GM20431 (cell line): Measurements from ENCODE around the gene ZMYND15.

Experiments used
- in situ Hi-C: fragments of 300-500 bp; cut with MseI, MboI; formaldehyde crosslinking; loops from one replicate; pipeline ENCODE4 v1.15.0; 2020; ENCODE audit warnings: low sequenced_read_pairs; ENCODE audit not compliant: unreplicated experiment

The ZMYND15 gene

GRCh38 chr17:4780325-4780955 lies 40.8 kb downstream of the ZMYND15 start:
- in situ Hi-C loops = no loop called here

- in situ Hi-C loops = no loop called here
These were observed 43.0 kb downstream of the ZMYND15 start for GRCh38 chr17:4782652-4783051.

GRCh38 chr17:4785311-4786105 lies 45.9 kb downstream of the ZMYND15 start:
- in situ Hi-C loops = no loop called here

GRCh38 chr17:4786106-4786511 lies 46.5 kb downstream of the ZMYND15 start, which contains the start of gene VMO1:
Gene VMO1, minus strand, starts transcription at chr17:4786364. Its CDS starts 12 bp downstream, at chr17:4786352.
- in situ Hi-C loops = no loop called here

GRCh38 chr17:4786516-4786915 lies 46.9 kb downstream of the ZMYND15 start:
- in situ Hi-C loops = no loop called here

- in situ Hi-C loops = no loop called here
These were observed 48.6 kb downstream of the ZMYND15 start for GRCh38 chr17:4788159-4788806.

GRCh38 chr17:4788807-4789700 lies 49.4 kb downstream of the ZMYND15 start, which contains the start of gene GLTPD2:
Gene GLTPD2, plus strand, starts transcription at chr17:4788964. Its CDS starts 48 bp downstream, at chr17:4789012.
- in situ Hi-C loops = no loop called here

GRCh38 chr17:4789701-4789950 lies 50.0 kb downstream of the ZMYND15 start:
- in situ Hi-C loops = no loop called here

DNA sequence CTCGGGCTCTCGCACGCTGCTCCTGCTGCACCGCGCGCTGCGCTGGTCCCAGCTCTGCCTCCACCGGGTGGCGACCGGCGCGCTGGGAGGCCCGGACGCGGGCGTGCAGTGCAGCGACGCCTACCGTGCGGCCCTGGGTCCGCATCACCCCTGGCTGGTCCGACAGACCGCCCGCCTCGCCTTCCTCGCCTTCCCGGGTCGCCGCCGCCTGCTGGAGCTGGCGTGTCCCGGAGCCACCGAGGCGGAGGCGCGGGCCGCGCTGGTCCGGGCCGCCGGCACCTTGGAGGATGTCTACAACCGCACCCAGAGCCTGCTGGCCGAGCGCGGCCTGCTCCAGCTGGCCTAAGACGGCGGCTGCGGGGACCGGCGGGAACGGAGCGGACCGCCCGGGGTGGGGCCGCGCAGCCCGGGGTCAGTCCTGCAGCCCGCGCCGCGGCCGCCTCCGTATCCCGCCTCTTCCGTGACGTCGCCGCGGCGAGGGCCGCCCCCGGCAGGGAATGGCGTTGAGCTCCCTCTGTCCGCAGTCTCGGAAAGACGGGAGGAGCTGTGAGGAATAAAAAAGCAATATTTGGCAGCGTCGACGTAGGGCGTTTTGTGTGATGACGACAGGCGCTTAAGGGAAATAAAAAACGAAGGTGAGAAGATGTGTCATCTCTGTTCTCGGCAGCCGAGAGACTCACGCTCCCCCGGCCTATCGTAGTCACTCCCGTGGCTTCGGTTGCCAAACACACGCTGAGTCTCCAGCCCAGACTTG lies 50.5 kb downstream of the ZMYND15 start:
- in situ Hi-C loops = no loop called here

- in situ Hi-C loops = no loop called here
These were observed 51.1 kb downstream of the ZMYND15 start for GRCh38 chr17:4790705-4791088.

DNA sequence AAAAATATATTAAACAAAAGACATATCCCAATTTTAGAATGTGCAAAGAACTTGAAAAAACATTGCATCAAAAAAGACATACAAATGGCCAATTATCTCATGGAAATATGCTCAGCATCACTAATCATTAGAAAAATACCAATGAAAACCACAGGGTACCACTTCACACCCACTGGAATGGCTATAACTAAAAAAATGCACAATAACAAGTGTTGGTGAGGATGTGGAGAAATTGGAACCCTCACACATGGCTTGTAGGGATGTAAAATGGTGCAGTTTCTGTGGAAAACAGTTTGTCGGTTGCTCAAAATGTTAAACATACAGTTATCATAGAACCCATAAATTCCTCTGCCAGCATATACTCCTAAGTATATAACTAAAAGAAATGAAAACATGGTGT lies 55.5 kb downstream of the ZMYND15 start:
- in situ Hi-C loops = no loop called here
